Coronary artery (tissue), 2 donors: ENCODE results near the gene AKAP13.

Experiments
- DNase-seq: peaks from one replicate; pipeline ENCODE4 v3.0.0-alpha.2; 2017; ENCODE audit warnings: low spot score
- H3K27ac ChIP-seq, 2 donors: fragments of 200-600 bp; sonication (generic); one replicate each; pipeline ENCODE4 v1.5.1; 2016 to 2019
- H3K4me3 ChIP-seq: fragments of 200-600 bp; sonication (generic); 2 replicates; pipeline ENCODE4 v1.5.1; 2016; ENCODE audit warnings: mild to moderate bottlenecking, moderate library complexity
- CTCF ChIP-seq: fragments of 200-600 bp; sonication (generic); IDR thresholded peaks from one replicate; pipeline ENCODE4 v1.5.1; 2019; ENCODE audit warnings: antibody characterized with exemption

AKAP13 gene

GRCh38 chr15:85639752-85640381 is 259.5 kb downstream of the AKAP13 start:
- Histone ChIP-seq H3K4me3 (no peak overlapping the region), H3K27ac (peak overlapping the region; percentile 7 to 24)
- no peak for DNase-seq
- TF ChIP-seq CTCF: no peak

- H3K4me3 ChIP-seq: peak overlapping the region; percentile 47
- DNase-seq: no peak
- peak overlapping the region; percentile 89 to 91 for H3K27ac ChIP-seq
- TF ChIP-seq CTCF: no peak
Observed at GRCh38 chr15:85642065-85642692, 261.8 kb downstream of the AKAP13 start.

- DNase-seq: peak; percentile 83
- peak overlapping the region; percentile 47 for H3K4me3 ChIP-seq
- peak overlapping the region; percentile 89 to 91 for H3K27ac ChIP-seq
- no peak for TF ChIP-seq CTCF
Observed at GRCh38 chr15:85642693-85643066, 262.3 kb downstream of the AKAP13 start.

GRCh38 chr15:85646538-85647091 is 266.2 kb downstream of the AKAP13 start:
- DNase-seq: no peak
- Histone ChIP-seq H3K4me3 (no peak overlapping the region), H3K27ac (peak overlapping the region in 1 of 2 donors; percentile 7)
- no peak for TF ChIP-seq CTCF

GRCh38 chr15:85649372-85649771 is 269.0 kb downstream of the AKAP13 start:
- no peak for DNase-seq
- Histone ChIP-seq H3K27ac (peak overlapping the region; percentile 39 to 71), H3K4me3 (peak overlapping the region; percentile 6)
- no peak for TF ChIP-seq CTCF

- DNase-seq: no peak
- TF ChIP-seq CTCF: no peak
- no peak overlapping the region for H3K4me3 ChIP-seq
- no peak overlapping the region for H3K27ac ChIP-seq
Observed at GRCh38 chr15:85651548-85651947, 271.1 kb downstream of the AKAP13 start.

- DNase-seq: no peak
- Histone ChIP-seq H3K4me3 (no peak overlapping the region), H3K27ac (peak overlapping the region in 1 of 2 donors; percentile 13)
- TF ChIP-seq CTCF: no peak
Observed at GRCh38 chr15:85652457-85652856, 272.1 kb downstream of the AKAP13 start.
